Iris pigment epithelial cell (primary cell): ENCODE data around the gene ATP6V0B.

Source experiments
- DNase-seq: peaks from one replicate; pipeline ENCODE4 v3.0.0-alpha.2; 2011; ENCODE audit warnings: low read depth

ATP6V0B gene

DNA sequence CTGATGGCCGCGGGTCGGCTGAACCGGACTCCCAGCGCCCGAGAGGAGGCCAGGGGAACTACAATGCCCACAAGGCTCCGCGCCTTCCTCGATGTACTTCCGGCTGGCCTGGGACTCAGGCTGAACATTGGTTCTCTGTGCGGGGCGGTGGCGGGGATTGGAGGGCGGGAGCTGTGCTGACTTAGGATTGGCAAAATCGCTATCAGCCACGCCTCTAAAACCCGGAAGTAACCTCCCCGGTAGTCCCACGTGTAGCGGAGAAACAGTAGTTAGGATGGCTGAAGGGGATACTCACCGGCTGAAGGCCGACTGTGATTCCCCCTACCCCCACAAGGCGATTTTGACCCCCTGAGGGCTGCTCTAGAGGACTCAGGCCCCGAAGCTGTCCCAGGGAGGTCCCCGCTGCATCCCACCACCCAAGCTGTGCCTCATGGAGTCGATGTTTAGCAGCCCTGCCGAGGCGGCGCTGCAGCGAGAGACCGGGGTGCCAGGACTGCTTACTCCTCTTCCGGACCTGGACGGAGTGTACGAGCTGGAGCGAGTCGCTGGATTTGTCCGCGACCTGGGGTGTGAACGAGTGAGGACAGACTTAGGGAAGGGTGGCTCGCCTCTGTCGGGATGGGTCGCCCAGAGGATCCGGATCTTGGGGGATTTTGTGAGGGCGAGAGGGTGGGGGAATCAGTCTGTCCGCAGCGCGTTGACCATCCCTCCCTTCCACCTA is 4.9 kb upstream of the ATP6V0B start, which contains the start of gene DPH2:
DPH2 (plus strand) TSS at position 265 of the 721 bp plus-strand sequence; CDS start at position 431, 166 bp downstream.
- peak; percentile 99 for DNase-seq

DNA sequence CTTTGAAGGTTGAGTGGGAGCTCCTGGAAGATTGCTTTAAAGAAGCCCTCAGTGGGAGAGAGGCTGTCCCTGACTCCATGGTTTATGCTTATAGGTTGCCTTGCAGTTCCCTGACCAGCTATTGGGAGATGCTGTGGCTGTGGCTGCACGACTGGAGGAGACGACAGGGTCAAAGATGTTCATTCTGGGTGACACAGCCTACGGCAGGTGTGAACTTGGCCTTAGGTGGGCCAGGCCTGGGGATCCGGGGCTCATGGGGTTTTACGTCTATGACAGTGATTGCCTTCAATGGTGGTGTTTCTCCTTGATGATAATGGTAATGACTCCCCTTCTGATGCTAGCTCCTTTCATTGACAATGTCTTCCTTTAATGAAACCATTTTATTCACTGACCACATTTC is 4.3 kb upstream of the ATP6V0B start:
- no peak for DNase-seq

DNA sequence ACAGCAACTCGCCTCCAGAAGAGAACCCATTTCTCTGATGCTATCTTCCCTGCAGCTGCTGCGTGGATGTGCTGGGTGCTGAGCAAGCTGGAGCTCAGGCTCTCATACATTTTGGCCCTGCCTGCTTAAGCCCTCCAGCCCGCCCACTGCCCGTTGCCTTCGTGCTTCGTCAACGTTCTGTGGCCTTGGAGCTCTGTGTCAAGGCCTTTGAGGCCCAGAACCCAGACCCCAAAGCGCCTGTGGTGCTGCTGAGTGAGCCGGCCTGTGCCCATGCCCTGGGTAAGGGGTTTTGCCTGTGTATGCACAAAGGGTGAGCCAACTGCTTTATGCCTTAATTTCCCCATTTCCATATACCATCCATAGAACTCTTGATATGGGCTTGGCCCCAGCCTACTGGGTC is 3.8 kb upstream of the ATP6V0B start:
- no peak for DNase-seq

DNA sequence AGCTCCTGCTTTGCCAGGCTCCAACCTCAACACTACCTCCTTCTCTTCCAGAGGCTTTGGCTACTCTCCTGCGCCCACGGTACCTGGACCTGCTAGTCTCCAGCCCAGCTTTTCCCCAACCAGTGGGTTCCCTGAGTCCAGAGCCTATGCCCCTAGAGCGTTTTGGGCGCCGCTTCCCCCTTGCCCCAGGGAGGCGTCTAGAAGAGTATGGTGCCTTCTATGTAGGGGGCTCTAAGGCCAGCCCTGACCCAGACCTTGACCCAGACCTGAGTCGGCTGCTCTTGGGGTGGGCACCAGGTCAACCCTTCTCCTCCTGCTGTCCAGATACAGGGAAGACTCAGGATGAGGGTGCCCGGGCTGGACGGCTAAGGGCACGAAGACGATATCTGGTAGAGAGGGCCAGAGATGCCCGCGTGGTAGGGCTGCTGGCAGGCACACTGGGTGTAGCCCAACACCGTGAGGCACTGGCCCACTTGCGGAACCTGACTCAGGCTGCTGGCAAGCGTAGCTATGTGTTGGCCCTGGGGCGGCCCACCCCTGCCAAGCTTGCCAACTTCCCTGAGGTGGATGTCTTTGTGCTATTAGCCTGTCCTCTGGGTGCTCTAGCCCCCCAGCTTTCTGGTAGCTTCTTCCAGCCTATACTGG is 3.3 kb upstream of the ATP6V0B start:
- no peak for DNase-seq

DNA sequence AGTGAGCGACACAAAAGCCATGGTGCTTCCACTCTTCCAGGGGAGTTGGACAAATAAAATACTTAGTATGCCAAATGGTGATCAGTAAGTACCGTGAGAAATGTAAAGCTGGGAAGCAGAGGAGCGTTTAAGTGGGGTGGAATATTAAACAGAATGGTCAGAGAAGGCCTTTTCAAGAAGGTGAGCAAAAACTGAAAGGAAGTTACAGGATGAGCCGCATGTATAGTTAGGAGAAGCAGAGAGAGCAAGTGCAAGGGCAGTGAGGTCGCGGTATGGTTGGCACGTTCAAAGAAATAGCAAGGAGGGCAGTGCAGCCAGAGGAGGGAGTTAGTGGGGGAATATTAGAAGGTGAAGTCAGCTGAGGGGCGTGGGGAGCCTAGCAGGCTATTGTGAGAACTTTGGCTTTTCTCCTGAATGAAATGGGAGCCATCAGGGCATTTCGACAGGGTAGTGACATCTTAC is 748 bp upstream of the ATP6V0B start:
- no peak for DNase-seq

DNA sequence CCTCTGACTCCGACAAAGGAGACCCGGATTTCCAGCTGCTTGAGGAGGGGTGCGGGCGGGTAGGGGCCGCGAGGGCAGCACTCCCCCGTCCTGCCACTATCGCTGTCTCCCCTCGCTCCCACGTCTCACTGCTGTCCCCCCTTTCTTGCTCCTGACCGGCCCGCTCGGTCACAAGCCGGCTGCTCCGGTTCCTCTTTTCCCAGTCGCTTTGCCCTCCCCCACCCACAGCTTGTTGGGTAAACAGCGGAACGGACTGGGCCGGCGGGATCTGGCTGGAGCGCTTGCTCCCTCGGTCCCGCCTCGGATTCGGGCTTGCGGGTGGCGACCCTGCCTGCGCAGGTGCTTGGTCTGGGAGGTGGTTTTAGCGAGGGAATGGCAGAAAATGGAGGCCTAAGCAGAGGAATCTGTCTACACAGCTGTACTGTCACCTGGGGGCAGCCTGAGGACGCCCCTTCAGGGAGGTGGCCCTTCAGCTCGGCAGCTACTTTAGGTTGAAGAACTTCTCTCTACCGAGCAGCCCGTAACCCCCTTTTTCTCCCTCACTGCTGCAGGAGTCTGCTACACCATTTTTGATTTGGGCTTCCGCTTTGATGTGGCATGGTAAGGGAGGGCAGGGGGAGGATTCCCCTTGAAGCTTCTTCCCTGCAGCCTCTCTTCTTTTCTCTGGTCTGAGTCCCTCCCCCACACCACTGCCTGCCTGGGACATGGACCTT is 645 bp downstream of the ATP6V0B start:
- peak; percentile 39 for DNase-seq

DNA sequence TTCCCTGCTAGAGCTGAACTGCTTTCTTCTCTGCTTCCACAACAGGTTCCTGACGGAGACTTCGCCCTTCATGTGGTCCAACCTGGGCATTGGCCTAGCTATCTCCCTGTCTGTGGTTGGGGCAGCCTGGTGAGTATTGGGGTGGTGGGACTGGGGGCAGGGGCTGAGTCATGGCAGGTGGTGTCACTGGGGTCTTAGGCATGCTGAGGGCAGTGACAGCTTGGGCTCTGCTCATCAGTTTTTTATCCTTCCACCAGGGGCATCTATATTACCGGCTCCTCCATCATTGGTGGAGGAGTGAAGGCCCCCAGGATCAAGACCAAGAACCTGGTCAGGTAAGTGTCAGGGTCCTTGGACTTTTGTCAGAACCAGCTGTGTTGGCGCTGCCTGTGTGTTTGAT is 1.3 kb downstream of the ATP6V0B start:
- no peak for DNase-seq

DNA sequence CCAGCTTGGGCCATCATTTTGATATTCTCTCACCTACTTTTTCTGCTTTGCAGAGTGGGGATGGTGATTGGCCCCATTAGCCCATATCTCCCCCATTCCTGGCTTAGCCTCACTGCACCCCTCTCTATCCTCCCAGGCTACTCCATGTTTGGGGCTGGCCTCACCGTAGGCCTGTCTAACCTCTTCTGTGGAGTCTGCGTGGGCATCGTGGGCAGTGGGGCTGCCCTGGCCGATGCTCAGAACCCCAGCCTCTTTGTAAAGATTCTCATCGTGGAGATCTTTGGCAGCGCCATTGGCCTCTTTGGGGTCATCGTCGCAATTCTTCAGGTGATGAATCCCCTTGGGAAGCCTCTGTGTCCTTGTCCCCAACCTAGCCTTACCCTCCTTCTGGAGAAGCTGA is 2.1 kb downstream of the ATP6V0B start:
- no peak for DNase-seq

DNA sequence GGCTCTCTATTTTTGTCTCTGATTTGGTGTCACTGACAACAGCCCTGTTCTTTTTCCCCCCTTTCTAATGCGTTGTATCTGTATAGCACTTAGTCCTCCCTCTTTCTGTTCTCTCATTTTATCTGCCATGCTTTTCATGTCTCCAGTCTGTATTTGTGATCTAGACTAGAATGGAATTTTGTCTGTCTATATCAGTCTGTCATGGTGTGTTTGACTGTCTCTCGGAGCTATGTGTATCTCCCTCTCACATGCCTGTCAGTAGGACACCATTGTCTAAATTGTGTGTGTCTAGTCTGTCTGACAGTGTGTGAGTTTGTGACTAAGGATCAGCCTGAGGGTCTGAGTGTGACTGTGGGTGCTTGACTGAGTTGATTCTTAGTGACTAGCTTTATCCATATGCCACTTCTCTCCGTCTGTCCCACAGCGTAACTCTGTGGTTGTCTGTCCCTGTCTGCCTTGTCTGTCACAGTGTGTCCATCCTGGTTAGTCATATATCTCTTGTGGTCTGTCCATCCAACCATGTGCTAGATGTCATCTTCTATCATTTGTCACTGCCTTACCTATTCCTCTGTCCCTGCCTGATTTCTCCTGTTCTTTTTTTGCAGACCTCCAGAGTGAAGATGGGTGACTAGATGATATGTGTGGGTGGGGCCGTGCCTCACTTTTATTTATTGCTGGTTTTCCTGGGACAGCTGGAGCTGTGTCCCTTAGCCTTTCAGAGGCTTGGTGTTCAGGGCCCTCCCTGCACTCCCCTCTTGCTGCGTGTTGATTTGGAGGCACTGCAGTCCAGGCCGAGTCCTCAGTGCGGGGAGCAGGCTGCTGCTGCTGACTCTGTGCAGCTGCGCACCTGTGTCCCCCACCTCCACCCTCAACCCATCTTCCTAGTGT is 2.9 kb downstream of the ATP6V0B start:
- DNase-seq = no peak

DNA sequence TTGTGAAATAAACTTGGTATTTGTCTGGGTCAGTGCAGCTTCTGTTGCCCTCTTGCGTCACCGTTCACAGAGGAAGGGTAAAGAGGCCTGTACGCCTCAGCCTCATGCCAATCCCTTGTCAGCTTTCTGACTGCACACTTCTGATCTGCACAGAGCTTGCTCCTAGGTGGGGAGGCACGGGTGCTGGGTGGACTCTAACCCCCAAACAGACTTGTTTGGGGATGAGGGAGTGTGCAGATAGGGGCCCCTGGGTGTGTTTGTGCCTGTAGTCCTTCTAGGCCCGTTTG is 3.4 kb downstream of the ATP6V0B start:
- no peak for DNase-seq

DNA sequence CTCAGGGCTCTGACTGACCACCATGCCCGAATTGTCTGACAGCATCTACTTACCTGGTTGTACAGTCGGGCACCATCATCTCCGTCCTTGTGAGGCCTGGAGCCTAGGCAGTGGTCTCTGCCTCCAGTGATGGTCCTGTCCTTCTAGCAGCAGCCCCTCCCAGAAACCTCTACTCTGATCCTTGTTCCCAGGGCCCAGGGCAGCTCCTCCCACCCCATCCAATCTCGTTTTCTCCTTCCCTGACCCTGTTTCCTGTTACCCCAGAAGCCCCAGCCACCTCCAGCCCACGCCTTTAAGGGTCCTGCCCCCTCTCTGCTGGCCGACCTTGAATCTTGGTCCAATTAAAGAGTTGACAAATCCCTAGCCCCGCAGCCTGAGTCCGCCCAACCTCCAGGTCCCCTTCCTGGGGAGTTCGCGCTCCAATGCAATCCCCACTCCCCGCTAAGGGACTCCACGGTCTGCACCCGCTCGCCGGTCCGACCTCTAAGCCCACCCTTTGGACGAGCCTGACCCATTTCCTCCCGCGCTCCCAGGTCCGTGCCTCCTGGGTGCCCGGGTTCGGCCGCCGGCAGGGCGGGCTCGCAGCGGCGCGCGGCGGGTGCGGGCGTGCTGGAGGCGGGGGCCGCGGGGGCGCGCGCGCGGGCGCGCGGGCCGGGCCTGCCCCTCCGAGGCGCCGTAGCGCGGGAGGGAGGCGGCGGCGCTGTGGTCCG is 3.9 kb downstream of the ATP6V0B start, which contains the start of gene B4GALT2:
B4GALT2 (plus strand) TSS at position 660 of the 710 bp plus-strand sequence. CDS start 1,951 bp downstream, outside the sequence.
- peak; percentile 26 for DNase-seq

DNA sequence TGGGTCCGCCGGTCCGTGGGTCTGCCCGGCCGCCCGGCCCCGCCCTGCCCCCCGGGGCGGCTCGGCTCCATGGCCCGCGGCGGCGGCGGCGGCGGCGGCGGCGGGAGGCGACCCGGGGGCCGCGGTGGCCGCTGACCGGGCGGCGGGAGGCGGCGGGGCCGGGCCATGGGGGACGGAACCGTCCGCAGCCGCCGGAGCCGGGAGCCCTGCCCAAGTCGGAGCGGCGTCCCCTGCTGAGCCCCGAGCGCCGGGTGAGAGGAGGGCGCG is 4.4 kb downstream of the ATP6V0B start:
- DNase-seq = no peak

DNA sequence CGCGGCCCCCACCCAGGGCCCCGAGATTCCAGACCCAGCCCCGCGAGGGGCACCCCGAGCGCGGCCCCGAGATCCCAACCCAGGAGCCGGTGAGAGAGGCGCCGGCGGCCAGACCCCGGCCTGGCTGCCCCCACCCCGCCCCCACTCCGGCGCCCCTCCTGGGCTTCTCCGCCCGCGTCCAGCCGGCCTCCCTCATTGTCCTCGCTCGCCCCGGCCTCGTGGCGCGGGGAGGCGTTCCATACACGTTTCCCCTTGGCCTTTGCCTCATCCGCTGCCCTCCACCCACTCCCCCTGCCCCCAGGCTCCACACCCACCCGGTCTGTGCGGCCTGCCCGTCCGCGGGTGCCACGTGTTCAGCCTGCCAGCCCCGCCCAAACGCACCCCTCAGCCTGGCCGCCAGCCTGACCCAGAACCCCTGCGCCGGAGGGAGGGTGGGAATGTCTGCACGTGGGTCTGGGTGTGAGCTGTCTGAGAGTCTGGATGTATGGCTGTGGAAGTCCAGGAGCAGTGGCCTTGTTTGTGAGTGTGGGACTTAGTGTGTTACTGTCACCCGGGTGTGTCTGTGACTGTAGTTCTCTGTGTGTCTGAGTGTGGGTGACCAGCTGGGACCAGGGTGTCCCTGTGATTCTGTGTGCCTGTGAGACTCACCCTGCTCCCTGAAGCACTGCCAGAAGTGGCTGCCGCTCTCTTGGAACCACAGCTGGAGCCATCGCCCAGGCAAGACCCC is 4.9 kb downstream of the ATP6V0B start:
- peak; percentile 63 for DNase-seq

DNA sequence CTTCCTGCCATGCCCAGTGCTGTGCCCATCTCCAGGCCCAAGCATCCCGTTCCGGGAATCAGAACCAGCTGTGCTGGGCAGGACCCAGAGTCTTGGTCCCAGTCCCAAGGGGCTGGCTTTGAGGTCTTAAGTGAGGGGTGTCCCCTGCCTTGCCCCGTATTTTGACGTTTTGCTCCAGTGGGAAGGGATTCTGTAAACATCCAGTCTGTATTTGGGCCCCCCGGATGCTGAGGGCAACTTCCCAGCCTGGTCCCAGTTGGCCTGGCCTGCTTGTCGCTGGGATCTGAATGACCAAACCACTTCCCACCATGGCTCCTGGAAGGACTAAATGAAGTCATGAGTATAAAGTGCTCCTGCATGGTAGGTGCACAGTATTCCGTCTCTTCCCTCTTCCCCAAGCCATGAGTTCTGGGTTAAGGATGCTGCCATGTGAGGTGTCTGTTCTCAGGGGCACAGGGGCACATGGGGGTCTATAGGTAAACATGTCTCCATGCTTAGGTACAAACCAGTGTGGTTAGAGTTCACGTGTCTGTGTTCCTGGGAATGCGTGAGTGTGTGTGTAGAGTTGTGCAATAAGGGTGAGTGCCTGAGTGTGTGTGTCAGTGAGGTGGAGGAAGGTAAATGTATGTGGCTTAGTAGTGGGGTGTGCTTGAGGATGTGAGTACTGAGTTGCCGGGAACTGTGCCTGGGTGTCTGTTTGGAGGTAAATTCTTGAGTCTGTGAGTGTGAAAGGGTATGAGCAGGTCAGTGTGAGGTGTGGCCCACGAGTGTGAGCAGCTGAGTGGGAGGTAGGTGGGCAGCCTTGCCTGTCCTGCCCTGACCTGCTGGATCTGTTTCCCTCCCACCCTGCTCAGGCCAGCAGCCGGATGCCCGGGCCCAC is 5.7 kb downstream of the ATP6V0B start:
- peak; percentile 69 for DNase-seq

DNA sequence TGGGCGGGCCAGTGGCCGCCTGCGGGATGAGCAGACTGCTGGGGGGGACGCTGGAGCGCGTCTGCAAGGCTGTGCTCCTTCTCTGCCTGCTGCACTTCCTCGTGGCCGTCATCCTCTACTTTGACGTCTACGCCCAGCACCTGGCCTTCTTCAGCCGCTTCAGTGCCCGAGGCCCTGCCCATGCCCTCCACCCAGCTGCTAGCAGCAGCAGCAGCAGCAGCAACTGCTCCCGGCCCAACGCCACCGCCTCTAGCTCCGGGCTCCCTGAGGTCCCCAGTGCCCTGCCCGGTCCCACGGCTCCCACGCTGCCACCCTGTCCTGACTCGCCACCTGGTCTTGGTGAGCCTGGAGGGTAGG is 6.4 kb downstream of the ATP6V0B start:
- DNase-seq = no peak

DNA sequence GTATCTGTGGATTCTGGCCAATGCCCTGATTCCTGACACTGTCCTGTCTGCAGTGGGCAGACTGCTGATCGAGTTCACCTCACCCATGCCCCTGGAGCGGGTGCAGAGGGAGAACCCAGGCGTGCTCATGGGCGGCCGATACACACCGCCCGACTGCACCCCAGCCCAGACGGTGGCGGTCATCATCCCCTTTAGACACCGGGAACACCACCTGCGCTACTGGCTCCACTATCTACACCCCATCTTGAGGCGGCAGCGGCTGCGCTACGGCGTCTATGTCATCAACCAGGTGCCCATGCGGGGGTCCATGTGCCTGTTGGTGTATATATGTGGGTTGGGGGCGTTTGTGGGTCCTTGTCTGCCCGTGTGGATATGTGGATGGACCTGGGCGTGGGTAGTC is 6.9 kb downstream of the ATP6V0B start:
- no peak for DNase-seq

DNA sequence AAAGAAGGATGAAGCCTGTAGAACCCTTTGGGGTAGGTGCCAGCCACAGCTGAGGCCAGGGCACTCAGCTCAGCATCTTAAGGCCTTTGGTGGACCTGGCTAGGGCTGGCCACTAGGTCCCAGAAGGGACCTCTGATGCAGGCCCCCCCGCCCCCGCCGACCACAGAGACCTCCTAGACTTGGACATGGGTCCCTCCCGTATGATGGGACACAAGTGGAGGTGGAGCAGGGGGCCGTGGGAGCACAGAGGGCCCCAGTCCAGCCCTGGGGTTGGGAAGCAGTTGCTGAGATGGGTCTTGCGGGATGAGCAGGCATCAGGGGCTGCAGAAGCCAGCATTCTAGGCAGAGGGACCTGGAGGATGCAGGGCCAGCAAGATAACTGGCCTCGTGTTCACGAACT is 7.5 kb downstream of the ATP6V0B start:
- no peak for DNase-seq

DNA sequence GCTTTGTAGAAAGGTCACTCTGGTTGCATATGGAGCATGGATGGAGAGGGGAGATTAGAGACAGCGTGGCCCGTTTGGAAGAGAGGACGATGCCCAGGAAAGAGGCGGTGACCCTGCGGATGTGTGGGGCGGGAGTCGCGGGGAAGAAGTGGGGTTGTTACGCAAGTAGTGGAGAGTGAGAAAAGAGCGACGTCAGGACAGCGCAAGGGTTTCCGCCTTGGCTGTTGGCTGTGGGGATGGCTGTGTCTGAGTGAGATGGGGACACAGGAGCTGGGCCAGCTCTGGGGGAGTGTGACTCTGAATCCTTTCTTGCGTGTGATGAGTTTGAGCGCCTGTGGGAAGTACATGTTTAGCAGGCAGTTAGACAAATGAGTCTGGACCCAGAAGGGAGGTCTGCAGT is 8.0 kb downstream of the ATP6V0B start:
- no peak for DNase-seq

DNA sequence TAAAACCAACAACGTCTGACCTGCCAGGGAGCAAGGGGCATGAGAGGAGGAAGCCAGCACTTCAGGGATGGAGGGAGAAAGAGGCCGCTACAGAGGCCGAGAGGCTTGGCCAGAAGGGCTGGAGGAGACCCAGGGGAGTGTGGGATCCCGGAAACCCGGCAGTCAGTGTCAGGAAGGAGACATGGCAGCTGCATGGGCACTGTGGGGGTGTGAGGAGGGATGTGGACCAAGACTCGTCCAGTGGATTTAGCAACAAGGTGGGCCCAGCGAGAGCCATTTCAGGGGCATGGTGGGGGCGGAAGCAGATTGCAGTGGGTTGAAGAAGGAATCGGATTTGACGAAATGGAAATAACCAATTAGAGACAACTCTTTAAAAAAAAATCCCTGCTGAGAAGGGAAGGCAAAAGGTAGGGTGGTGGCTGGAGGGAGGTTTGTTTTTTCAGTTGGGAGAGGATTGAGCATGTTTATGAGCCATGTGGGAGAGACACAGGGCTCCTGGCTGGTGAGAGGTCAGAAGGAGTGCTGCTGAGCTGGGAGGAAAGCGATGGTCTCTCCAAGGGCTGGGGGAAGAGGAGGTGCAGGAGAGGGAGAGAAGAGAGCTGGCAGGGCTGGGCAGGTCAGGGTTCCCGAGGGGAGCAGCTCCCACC is 8.6 kb downstream of the ATP6V0B start:
- DNase-seq = no peak

DNA sequence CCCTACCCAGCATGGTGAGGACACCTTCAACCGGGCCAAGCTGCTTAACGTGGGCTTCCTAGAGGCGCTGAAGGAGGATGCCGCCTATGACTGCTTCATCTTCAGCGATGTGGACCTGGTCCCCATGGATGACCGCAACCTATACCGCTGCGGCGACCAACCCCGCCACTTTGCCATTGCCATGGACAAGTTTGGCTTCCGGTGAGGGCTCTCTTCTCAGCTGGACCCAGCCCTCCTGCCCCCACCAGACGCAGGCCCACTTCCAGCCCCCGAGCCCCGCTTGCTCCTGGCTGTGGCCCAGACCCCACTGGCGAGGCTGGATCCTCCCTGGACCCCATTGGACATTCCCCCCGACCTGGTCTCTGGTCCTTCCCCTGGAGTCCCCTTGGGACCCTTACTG is 10.1 kb downstream of the ATP6V0B start:
- no peak for DNase-seq
